Activated CD4-positive, alpha-beta T cell treated with anti-CD3 and anti-CD28 coated beads for 36 hours (primary cell): ENCODE measurements around the gene PTK7. TPM values are rescaled to one million over a fixed set of nuclear protein-coding genes. Genes with fewer than 3 reads are reported as not detected.
"Not testable (repeated sequence)": the region's sequence is repeated elsewhere in the genome, so short reads cannot be mapped to it uniquely, and the experiment has no call there.

Experiments used
- ATAC-seq: fragments of 200-7000 bp; cut with Tn5 transposase; one replicate; pipeline ENCODE4 v1.10.0; 2021; ENCODE audit warnings: mild to moderate bottlenecking, moderate library complexity
- CTCF ChIA-PET: fragments of 350-600 bp; sonication (Branson Sonifier 250); formaldehyde crosslinking; loops from one replicate; lab custom pipeline; 2021; ENCODE audit warnings: antibody characterized with exemption; lab: Charles Lee
- POLR2A ChIA-PET: fragments of 350-600 bp; sonication (Branson Sonifier 250); formaldehyde crosslinking; loops from one replicate; lab custom pipeline; 2021; ENCODE audit warnings: antibody characterized with exemption, inconsistent platforms; lab: Charles Lee
- DNase-seq: peaks from one replicate; pipeline ENCODE4 v3.0.0-alpha.2; 2020
- H3K27ac Mint-ChIP-seq: one replicate; pipeline ENCODE4 v1.8.0; 2021; ENCODE audit warnings: mixed read lengths
- H3K27me3 Mint-ChIP-seq: one replicate; pipeline ENCODE4 v1.8.0; 2021; ENCODE audit warnings: mixed read lengths
- H3K36me3 Mint-ChIP-seq: one replicate; pipeline ENCODE4 v1.8.0; 2021; ENCODE audit warnings: low read depth, mixed read lengths
- H3K4me1 Mint-ChIP-seq: one replicate; pipeline ENCODE4 v1.8.0; 2021; ENCODE audit warnings: mixed read lengths
- H3K4me3 Mint-ChIP-seq: one replicate; pipeline ENCODE4 v1.8.0; 2021; ENCODE audit warnings: mild to moderate bottlenecking, moderate library complexity, mixed read lengths
- H3K9me3 Mint-ChIP-seq: one replicate; pipeline ENCODE4 v1.8.0; 2021; ENCODE audit warnings: low read depth, mixed read lengths
- intact Hi-C, 2 experiments: fragments of 100-400 bp; cut with DNase I in 1 of 2; cut with micrococcal nuclease in 1 of 2; formaldehyde crosslinking; loops; one replicate each; pipeline versions ENCODE4 v1.14.2 to v1.15.1; 2022 to 2024; cut with DNase I, micrococcal nuclease
- total RNA-seq, 2 experiments: library from RNA; stranded (reverse); gene quantifications; one replicate each; pipeline ENCODE4 v1.2.3, GENCODE V29; 2021

Gene PTK7
- total RNA-seq, 2 experiments from 2014 or later = 4.1 to 4.6 TPM

DNA sequence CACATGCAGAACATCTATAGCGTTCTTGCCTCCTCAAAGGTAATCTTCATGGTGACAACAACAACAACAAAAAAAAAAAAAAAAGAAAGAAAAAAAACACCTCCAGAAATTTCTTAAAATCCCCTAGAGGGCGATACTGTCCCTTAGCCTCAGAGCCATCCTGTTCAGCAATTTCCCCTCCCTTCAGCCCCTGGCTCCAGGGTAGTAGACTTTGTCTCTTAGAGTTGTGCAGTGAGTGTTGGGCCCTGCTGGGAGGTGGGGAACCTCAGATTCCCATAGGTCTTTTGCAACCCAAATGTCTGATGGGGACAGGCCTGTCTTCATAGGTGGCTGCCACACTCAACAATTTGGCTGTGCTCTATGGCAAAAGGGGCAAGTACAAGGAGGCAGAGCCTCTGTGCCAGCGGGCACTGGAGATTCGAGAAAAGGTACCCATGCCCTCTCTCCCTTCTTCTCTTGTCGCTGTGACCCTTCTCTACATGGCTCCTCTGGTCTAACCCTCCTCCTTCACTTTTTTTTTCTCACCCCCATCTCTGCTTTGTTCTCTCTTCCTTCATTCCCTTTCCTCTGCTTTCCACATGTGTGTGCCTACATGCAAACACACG lies 6.0 kb upstream of the PTK7 start:
- H3K27me3 Mint-ChIP-seq = no peaks in the 10 kb centered on the region
- no peak overlapping the region for H3K4me3 Mint-ChIP-seq
- intact Hi-C loops = loop anchor here (1.0 to 5.0 kb wide), 3 partner anchors 73 to 168 kb away; no protein-coding TSS in a partner anchor
- no peak overlapping the region for H3K27ac Mint-ChIP-seq
- DNase-seq (peak; percentile 47), ATAC-seq (peak; percentile 85)
- no peaks in the 10 kb centered on the region for H3K4me1 Mint-ChIP-seq
- peaks cover 3% of the 10 kb centered on the region for H3K36me3 Mint-ChIP-seq
- H3K9me3 Mint-ChIP-seq = no peaks in the 10 kb centered on the region
- ChIA-PET CTCF (interaction anchor here (0.7 to 0.8 kb wide), 3 partner anchors 11 to 48 kb away, joined by 3 to 4 read pairs (median 3); partner anchors contain the start of genes KLC4 and MRPL2), POLR2A (no interaction called here)

- no peak for DNase-seq
- POLR2A ChIA-PET = no interaction called here
- H3K9me3 Mint-ChIP-seq = no peaks in the 10 kb centered on the region
- no peak overlapping the region for H3K4me3 Mint-ChIP-seq
- no peak for ATAC-seq
- peaks cover 7% of the 10 kb centered on the region for H3K4me1 Mint-ChIP-seq
- peaks cover 3% of the 10 kb centered on the region for H3K36me3 Mint-ChIP-seq
- intact Hi-C loops = loop anchor here in 1 of 2 experiments (5.0 kb wide), 1 partner anchor 173 kb away; no protein-coding TSS in a partner anchor
- H3K27ac Mint-ChIP-seq = no peak overlapping the region
- CTCF ChIA-PET = interaction anchor here (0.6 kb wide), 1 partner anchor 13 kb away, joined by 3 read pairs; no protein-coding TSS in a partner anchor
- H3K27me3 Mint-ChIP-seq = peaks cover 9% of the 10 kb centered on the region
These were observed 1.1 kb upstream of the PTK7 start for GRCh38 chr6:43074847-43075669.

DNA sequence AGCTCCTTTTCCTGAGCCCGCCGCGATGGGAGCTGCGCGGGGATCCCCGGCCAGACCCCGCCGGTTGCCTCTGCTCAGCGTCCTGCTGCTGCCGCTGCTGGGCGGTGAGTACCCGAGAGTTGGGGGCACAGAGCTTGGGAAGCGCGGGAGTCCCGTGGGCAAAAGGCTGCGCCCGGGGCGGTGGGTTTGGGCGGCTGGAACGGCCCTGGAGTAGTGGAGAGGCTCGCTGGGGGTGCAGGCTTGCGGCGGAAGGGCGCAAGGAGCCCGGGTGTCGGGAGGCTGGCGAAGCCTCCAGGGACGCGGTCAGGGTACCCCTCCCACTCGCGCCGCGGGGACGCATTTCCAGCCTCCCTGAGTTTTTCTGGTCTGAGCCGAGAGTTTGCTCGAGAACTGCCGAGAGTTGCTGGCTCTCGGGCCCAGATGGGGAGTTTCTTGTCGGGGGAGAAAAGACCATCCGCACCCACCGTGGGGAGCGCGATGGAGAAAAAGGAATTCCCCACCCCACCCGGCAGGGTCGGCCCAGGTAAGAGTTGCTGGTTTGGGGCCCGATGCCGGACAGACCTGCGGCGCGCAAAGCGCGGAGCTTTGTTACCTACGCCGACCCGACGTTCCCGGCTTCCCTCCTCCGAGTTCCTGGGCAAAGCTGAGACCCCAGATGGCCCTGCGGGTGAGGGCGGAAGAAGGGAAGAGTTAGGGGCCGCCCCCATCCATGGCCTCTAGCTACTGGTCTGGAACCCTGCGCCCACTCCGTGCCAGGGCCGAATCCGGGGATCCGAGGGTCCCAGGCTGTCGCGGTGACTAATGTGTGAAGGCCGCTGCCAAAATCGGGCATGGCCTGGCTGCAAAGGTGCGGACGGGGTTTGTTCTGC lies 584 bp downstream of the PTK7 start:
- H3K4me1 Mint-ChIP-seq = peaks cover 7% of the 10 kb centered on the region
- DNase-seq (peak; percentile 14), ATAC-seq (no peak)
- H3K36me3 Mint-ChIP-seq = peaks cover 3% of the 10 kb centered on the region
- peaks cover 9% of the 10 kb centered on the region for H3K27me3 Mint-ChIP-seq
- H3K27ac Mint-ChIP-seq = no peak overlapping the region
- ChIA-PET POLR2A (no interaction called here), CTCF (interaction anchor here (2.2 kb wide), 1 partner anchor 67 kb away, joined by 10 read pairs; no protein-coding TSS in a partner anchor)
- H3K9me3 Mint-ChIP-seq = no peaks in the 10 kb centered on the region
- peak overlapping the region; percentile 65 for H3K4me3 Mint-ChIP-seq
- intact Hi-C loops = no loop called here

GRCh38 chr6:43077333-43077809 lies 1.3 kb downstream of the PTK7 start:
- H3K9me3 Mint-ChIP-seq = no peaks in the 10 kb centered on the region
- CTCF ChIA-PET = interaction anchor here (2.2 kb wide), 1 partner anchor 67 kb away, joined by 10 read pairs; no protein-coding TSS in a partner anchor
- H3K27me3 Mint-ChIP-seq = peaks cover 9% of the 10 kb centered on the region
- peaks cover 2% of the 10 kb centered on the region for H3K36me3 Mint-ChIP-seq
- POLR2A ChIA-PET = no interaction called here
- peak; percentile 27 for DNase-seq
- peak overlapping the region; percentile 65 for H3K4me3 Mint-ChIP-seq
- peaks cover 7% of the 10 kb centered on the region for H3K4me1 Mint-ChIP-seq
- intact Hi-C loops = no loop called here
- ATAC-seq = no peak
- H3K27ac Mint-ChIP-seq = no peak overlapping the region

DNA sequence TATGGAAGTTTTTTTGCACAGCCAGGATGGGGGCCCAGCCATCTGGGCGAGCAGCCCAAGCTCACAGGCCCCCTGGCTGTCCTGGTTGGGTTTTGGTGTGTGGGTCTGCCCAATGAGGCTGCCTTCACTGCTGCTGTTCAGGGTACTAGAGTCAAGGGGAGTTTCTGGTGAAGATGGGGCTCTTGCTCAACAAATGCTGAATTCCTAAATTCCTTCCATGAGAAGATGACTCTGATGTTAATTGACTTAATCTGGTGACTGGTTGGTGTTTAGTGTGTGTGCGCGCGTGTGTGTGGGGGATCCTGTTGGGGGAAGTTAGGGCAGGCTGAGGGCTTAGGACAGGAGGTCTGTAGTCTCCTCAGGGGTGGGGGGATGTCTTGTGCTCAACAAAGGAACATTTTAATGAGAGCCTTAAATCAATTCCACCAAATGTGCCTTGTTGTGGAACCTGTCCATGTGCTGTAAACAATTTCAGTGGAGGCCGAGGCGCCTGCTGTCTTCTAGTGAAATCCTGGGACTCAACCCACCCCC lies 1.9 kb downstream of the PTK7 start:
- DNase-seq (no peak), ATAC-seq (no peak)
- Mint-ChIP-seq H3K4me3 (no peak overlapping the region), H3K36me3 (peaks cover 2% of the 10 kb centered on the region), H3K27ac (no peak overlapping the region), H3K4me1 (peaks cover 7% of the 10 kb centered on the region), H3K27me3 (peaks cover 9% of the 10 kb centered on the region), H3K9me3 (no peaks in the 10 kb centered on the region)
- intact Hi-C loops = no loop called here
- ChIA-PET CTCF (interaction anchor here (2.2 kb wide), 1 partner anchor 66 kb away, joined by 10 read pairs; no protein-coding TSS in a partner anchor), POLR2A (no interaction called here)

GRCh38 chr6:43078691-43079090 lies 2.6 kb downstream of the PTK7 start:
- intact Hi-C loops = no loop called here
- peaks cover 2% of the 10 kb centered on the region for H3K36me3 Mint-ChIP-seq
- CTCF ChIA-PET = no interaction called here
- no peak overlapping the region for H3K27ac Mint-ChIP-seq
- no peaks in the 10 kb centered on the region for H3K9me3 Mint-ChIP-seq
- POLR2A ChIA-PET = no interaction called here
- DNase-seq = no peak
- no peak for ATAC-seq
- no peak overlapping the region for H3K4me3 Mint-ChIP-seq
- H3K27me3 Mint-ChIP-seq = peaks cover 9% of the 10 kb centered on the region
- H3K4me1 Mint-ChIP-seq = peaks cover 7% of the 10 kb centered on the region

- ChIA-PET POLR2A (no interaction called here), CTCF (no interaction called here)
- peaks cover 9% of the 10 kb centered on the region for H3K27me3 Mint-ChIP-seq
- H3K4me3 Mint-ChIP-seq = no peak overlapping the region
- H3K4me1 Mint-ChIP-seq = peaks cover 7% of the 10 kb centered on the region
- no peaks in the 10 kb centered on the region for H3K36me3 Mint-ChIP-seq
- intact Hi-C loops = no loop called here
- no peak for DNase-seq
- no peaks in the 10 kb centered on the region for H3K9me3 Mint-ChIP-seq
- no peak overlapping the region for H3K27ac Mint-ChIP-seq
- ATAC-seq = no peak
These were observed 4.9 kb downstream of the PTK7 start for GRCh38 chr6:43081043-43081442.

- POLR2A ChIA-PET, DNase-seq, ATAC-seq, H3K9me3 Mint-ChIP-seq, H3K27me3 Mint-ChIP-seq, H3K36me3 Mint-ChIP-seq, H3K4me3 Mint-ChIP-seq, H3K27ac Mint-ChIP-seq, intact Hi-C loops: not testable (repeated sequence)
- peaks cover 12% of the 10 kb centered on the region for H3K4me1 Mint-ChIP-seq
- CTCF ChIA-PET = interaction anchor here (1.4 kb wide), 1 partner anchor 62 kb away, joined by 4 read pairs; no protein-coding TSS in a partner anchor
These were observed 5.8 kb downstream of the PTK7 start for GRCh38 chr6:43081922-43082321.

- Mint-ChIP-seq H3K9me3 (no peaks in the 10 kb centered on the region), H3K27ac (no peak overlapping the region), H3K4me3 (no peak overlapping the region), H3K27me3 (peaks cover 5% of the 10 kb centered on the region), H3K4me1 (peaks cover 8% of the 10 kb centered on the region), H3K36me3 (no peaks in the 10 kb centered on the region)
- CTCF ChIA-PET = interaction anchor here (1.4 kb wide), 1 partner anchor 61 kb away, joined by 4 read pairs; no protein-coding TSS in a partner anchor
- POLR2A ChIA-PET = interaction anchor here (0.6 kb wide), 1 partner anchor 75 kb away, joined by 3 read pairs; no protein-coding TSS in a partner anchor
- ATAC-seq = no peak
- no peak for DNase-seq
- intact Hi-C loops = no loop called here
These were observed 6.9 kb downstream of the PTK7 start for GRCh38 chr6:43082806-43083655.
